Esophagus squamous epithelium (tissue), 4 donors: ENCODE measurements around the gene KLF5.

Experiments used
- POLR2A ChIP-seq, 4 donors: fragments of 450-650 bp; IDR thresholded peaks; one replicate each; pipeline ENCODE4 v1.6.1; 2017; ENCODE audit warnings: antibody characterized with exemption in 4 of 4, mild to moderate bottlenecking in 4 of 4, moderate library complexity in 3 of 4
- TF ChIP-seq, protein P1 (sequence below), 6 experiments: fragments of 450-650 bp in 4 of 6; fragments of 200-600 bp in 2 of 6; sonication (generic) in 2 of 6; IDR thresholded peaks; one replicate each; pipeline ENCODE4 v1.5.1; 2016 to 2019; ENCODE audit warnings: antibody characterized with exemption in 6 of 6, mild to moderate bottlenecking in 4 of 6, moderate library complexity in 4 of 6

DNA sequence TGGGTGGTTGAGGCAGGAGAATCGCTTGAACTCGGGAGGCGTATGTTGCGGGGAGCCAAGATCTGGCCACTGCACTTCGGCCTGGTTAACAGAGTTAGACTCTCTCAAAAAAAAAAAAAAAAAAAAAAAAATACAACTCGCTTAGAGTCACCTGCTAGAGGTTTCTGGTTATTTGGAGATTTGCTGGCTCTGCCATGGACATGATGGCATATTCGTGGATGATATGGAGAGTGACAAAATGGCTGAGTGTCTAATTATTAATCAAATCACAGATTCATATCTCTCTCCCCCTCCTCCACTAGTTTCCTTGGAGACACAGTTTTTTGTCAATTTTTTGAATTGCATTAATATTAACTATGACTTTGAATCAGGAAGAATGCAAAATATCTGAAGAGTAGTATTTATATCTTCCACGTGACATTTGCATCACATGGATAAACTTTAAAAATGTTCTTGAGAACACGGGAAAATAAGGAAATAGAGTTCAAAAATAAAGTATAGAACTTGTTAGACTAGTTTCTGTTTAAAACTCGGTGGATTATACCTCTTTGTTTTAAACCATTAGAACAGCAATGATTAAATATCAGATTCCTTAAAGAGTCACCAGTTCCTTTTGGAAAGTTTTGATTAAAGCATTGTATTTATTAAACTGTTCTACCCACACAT lies 47.8 kb downstream of the KLF5 start:
- TF ChIP-seq, protein P1, sequence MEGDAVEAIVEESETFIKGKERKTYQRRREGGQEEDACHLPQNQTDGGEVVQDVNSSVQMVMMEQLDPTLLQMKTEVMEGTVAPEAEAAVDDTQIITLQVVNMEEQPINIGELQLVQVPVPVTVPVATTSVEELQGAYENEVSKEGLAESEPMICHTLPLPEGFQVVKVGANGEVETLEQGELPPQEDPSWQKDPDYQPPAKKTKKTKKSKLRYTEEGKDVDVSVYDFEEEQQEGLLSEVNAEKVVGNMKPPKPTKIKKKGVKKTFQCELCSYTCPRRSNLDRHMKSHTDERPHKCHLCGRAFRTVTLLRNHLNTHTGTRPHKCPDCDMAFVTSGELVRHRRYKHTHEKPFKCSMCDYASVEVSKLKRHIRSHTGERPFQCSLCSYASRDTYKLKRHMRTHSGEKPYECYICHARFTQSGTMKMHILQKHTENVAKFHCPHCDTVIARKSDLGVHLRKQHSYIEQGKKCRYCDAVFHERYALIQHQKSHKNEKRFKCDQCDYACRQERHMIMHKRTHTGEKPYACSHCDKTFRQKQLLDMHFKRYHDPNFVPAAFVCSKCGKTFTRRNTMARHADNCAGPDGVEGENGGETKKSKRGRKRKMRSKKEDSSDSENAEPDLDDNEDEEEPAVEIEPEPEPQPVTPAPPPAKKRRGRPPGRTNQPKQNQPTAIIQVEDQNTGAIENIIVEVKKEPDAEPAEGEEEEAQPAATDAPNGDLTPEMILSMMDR (IDR thresholded peaks at IDR 0.05): no peak
- no peak for TF ChIP-seq POLR2A (IDR thresholded peaks at IDR 0.05)
